GM12872 (cell line): ENCODE data around the gene CCDC190.

Experiments used
- CTCF ChIP-seq: IDR thresholded peaks from 3 replicates; pipeline ENCODE4 v1.5.1; 2011; ENCODE audit warnings: low read depth, mild to moderate bottlenecking, low read length, moderate library complexity; ENCODE audit not compliant: insufficient read depth

Gene CCDC190

GRCh38 chr1:162861101-162861500 is at the start of gene CCDC190:
Gene CCDC190, minus strand, starts transcription at chr1:162861175. Its CDS starts 1,529 bp downstream, at chr1:162859646.
- TF ChIP-seq CTCF = no peak

- TF ChIP-seq CTCF = no peak
These were observed 49.2 kb upstream of the CCDC190 start for GRCh38 chr1:162910161-162910560.

- no peak for TF ChIP-seq CTCF
These were observed 47.8 kb upstream of the CCDC190 start for GRCh38 chr1:162908780-162909179.

GRCh38 chr1:162908236-162908635 is 47.3 kb upstream of the CCDC190 start:
- TF ChIP-seq CTCF = no peak

GRCh38 chr1:162906485-162906884 is 45.5 kb upstream of the CCDC190 start:
- no peak for TF ChIP-seq CTCF

- no peak for TF ChIP-seq CTCF
These were observed 44.5 kb upstream of the CCDC190 start for GRCh38 chr1:162905174-162906158.

GRCh38 chr1:162904579-162904978 is 43.6 kb upstream of the CCDC190 start:
- TF ChIP-seq CTCF = no peak
